HG02571 (cell line): ENCODE measurements around the gene CDH2.

Experiments used
- ATAC-seq: cut with Tn5 transposase; IDR thresholded peaks from one replicate; pipeline ENCODE4 v1.9.1; 2021; ENCODE audit warnings: mild to moderate bottlenecking, moderate library complexity; ENCODE audit not compliant: unreplicated experiment

CDH2 gene

GRCh38 chr18:28176948-28177827, at the start of gene CDH2:
TSS of gene CDH2 (minus strand) at chr18:28177130. CDS start at chr18:28177022, 108 bp downstream.
- no peak for ATAC-seq

DNA sequence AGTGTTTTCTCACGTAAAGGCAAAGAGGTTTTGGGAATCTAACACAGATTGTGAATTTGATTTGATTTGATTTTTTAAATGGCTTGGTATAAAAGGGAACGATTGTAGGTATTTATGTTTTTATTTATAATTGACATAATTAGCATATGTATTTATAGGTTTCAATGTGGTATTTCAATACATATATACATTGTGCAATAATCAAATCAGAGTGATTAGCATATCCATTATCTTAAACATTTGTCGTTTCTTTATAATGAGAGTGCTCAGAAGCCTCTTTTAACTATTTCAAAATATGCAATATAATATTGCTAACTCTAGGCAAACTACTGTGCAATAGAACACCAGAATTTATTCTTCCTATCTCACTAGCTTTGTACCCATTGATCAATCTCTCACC, 35.1 kb upstream of the CDH2 start:
- ATAC-seq, result no peak

- ATAC-seq, result no peak
Measured at GRCh38 chr18:28208712-28209265, 31.9 kb upstream of the CDH2 start.

DNA sequence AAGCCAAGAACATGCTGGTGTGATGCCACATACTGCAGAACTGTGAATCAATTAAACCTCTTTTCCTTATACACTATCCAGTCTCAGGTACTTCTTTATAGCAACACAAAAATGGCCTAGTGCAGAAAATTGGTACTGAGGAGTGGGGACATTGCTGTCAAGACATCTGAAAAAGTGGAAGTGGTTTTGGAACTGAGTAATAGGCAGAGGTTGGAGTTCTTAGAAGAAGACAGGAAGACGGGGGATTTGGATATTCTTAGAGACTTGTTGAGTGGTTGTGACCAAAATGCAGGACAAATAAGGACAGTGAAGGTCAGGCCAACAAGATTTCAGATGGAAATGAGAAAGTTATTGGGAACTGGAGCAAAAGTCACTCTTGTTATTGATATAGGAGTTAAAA, 31.3 kb upstream of the CDH2 start:
- ATAC-seq, result no peak

DNA sequence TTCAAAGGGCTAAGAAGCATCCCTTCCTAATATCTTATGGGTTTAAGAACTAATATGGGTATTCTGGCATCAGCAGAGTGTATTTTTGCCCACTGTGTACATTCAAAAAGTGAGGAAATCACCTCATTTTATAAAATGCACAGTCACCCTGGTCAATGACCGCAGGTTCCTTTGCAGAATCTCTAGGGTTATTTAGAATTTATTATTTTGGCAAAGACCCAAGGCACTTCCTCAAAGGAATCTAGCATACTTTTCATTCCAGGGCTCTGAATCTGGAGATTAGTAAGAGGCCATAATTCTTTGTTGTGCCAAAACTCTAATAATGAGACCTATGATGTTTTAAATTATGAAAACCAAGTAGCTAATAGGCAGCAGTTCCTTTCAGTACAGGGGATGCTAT, 27.2 kb upstream of the CDH2 start:
- no peak for ATAC-seq

DNA sequence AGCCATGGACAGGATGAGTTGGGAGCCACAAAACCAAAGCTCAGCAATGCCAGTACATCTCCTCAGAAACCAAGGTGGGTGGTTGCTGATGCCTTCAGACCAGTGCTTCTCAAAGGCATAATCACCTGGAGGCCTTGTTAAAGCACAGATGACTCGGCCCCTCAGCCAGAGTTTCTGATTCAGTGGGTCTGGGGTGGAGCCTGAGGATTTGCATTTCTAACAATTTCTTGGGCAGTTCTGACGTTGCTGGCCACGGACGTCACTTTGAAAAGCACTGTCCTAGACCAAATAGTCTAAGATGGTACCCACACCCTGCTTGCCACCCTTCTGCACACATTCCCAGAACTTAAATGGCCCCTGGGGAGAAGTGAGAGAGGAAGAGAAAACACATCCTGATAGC, 24.1 kb upstream of the CDH2 start:
- no peak for ATAC-seq

GRCh38 chr18:28198620-28199019, 21.7 kb upstream of the CDH2 start:
- no peak for ATAC-seq

DNA sequence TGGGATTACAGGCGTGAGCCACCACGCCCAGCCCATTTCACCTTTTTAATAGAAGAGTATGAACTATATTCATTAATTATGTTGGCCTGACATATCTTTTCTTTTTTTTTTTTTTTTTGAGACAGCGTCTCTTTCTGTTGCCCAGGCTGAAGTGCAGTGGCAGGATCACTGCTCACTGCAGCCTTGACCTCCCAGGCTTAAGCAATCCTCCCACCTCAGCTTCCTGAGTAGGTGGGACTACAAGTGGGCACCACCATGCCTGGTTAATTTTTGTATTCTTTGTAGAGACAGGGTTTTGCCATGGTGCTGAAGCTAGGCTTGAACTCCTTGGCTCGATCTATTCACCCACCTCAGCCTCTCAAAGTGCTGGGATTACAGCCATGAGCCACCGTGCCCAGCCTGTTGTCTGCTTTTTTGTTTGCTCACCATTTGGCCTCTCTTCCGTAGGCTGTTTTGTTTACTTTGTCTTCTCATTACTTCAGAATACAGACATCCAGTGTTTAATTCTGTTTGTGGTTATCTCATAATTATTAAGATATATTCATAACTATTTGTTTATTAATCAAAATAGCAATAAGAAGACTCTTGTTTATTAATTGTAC, 16.3 kb upstream of the CDH2 start:
- ATAC-seq, result no peak

- no peak for ATAC-seq
Measured at GRCh38 chr18:28189400-28190239, 12.7 kb upstream of the CDH2 start.

DNA sequence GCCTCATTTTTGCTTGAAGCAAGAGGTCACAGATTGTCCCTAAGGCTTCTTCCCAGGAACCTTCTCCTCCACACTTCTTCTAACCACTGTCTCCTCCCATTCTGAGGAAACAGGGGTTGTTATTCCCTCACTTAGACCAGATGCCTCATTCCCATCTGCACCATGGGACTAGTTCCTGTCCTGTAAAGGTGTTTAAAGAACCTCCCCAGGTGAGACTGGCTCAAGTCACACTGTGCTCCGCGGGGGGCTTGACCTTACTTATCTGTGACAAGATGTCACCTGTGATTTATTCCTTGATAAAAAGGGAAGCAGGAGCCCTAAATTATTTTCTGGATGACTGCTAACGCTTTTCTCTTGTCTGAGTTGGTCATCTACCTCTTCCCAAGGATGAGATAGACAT, 8.2 kb upstream of the CDH2 start:
- no peak for ATAC-seq

GRCh38 chr18:28183418-28184078, 6.6 kb upstream of the CDH2 start:
- ATAC-seq, result no peak

DNA sequence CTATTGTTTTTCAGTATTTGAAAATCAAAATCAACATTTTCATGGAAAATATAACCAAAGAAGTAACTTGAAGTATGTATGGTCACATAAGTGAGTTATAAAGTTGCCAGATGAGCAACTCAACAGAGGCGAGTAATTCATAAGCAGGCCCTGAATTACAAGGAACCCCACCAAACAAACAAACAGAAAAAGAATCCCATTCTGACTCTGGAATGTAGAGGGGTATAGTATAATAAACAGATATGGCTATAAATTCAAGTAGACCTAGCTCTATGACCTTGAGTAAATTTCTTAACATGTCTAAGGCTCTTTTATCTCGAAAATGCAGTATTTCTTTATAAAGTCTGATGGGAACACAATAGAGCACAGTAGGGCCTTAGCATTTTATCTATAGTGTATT, 4.7 kb upstream of the CDH2 start:
- no peak for ATAC-seq

GRCh38 chr18:28178720-28179119, 1.8 kb upstream of the CDH2 start:
- ATAC-seq, result no peak

DNA sequence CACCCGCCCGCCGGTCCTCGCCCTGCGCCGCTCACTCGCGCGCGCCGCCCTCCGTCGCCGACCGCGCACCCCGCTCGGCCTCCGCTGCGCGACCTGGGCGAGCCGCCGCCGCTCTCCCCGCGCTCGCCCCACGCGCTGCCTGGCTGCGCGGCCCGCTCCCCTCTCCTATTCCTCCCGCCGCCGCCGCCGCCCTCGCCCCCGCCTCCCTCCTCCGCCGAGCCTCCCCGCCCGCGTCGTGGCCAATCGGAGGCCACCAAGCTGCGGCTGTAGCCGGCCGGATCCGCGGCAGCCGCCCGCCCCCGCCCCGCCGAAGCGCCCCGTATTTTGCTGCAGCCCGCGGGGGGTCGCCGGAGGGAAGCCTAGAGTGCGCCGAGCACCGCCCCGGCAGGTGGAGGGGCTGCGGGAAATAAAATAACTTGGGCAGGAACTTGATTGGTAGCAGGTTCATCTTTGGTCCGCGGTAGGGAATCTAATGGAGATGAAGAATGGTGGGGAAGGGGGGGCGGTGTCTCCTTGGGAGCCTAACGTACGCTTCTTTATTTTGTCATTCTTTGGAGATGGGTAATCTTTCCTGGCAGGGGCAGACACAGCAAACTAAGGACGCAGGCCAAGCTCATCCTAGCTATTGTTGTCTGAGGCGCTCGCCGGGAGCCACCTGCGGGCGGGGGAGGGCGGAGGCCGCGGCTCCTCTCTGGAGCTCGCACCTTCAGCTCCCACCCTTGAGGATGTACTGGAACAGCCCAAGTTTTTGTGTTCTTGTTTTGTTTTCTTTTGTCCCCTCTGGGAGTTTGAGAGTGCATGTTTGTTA, 1.1 kb upstream of the CDH2 start:
- ATAC-seq, result no peak

GRCh38 chr18:28176698-28176947, 307 bp downstream of the CDH2 start:
- ATAC-seq, result no peak

DNA sequence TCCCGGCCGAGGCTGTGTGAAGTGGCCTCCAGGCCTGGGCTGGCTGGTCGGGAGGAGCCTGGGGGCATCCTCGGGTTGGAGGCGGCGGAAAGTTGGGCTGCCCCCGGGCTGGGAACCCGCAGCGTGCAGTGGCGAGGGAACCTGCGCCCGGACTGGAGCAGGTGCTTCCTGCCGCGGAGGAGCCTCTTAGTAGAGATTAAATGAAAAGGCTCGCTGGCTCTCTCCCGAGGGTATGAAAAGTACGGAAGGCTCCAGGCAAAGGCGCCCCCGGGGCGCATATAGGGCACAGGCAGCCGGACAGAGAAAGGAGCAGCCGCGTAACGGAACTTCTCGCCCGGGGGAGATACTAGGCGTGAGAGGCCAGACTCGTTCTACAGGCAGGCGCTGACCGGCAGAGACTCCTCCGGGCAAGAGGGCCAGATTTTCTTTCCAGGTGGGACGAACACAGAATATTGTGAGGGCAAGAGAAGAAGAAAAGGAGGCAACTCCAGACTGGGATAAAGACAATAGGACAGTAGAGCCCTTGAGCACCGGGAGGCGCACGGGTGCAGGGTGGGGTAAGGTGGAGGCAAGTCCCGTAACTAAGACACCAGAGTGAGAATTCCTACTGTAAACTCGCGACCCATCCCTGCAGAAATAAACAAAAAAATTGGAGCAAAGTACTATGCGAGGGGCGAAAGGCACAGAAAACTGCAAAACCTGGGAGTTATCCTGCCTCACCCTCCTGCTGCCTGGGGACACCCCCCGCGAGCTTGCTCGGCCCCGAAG, 816 bp downstream of the CDH2 start:
- no peak for ATAC-seq

DNA sequence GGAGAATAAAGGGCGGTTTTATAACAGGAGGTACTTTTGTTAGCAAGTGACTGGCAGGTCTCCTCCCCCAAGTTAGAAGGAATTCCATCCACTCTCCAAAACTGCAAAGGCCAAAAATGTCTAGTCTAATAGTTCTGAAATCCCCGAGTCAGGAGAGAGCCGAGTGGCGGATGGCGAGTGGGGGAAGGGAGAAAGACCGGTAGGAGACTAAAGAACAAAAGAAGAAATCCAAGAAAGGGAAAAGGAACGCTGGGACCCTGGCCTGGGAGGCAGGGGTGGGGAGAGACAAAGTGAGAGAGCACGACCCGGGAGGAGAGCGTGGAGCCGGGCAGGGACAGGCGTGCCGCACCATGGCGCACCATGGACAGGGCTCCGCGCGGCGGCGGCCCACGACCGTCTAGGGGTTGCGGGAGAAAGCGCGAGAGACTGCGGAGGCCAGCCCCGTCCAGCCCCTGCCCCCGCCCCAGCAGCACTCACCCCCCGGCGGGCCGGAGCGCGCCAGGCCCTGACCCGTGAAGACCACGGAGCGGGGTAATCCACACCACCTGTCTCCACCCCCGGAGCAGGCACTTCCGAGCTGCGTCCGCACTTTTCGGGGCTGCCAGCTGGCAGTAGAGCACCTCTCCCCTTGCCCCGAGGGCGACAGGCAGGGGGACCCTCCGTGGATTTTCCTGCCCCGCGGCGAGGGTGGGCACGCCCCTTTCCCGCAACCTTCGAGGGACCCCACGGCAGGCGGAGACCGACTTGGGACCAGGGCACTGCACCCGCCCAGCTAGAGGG, 1.6 kb downstream of the CDH2 start:
- no peak for ATAC-seq

GRCh38 chr18:28174181-28174905, 2.6 kb downstream of the CDH2 start:
- ATAC-seq, result no peak
